ENCODE measurements around the gene GAP43.
"Not testable (repeated sequence)": the region's sequence is repeated elsewhere in the genome, so short reads cannot be mapped to it uniquely, and the experiment has no call there.

The GAP43 gene

DNA sequence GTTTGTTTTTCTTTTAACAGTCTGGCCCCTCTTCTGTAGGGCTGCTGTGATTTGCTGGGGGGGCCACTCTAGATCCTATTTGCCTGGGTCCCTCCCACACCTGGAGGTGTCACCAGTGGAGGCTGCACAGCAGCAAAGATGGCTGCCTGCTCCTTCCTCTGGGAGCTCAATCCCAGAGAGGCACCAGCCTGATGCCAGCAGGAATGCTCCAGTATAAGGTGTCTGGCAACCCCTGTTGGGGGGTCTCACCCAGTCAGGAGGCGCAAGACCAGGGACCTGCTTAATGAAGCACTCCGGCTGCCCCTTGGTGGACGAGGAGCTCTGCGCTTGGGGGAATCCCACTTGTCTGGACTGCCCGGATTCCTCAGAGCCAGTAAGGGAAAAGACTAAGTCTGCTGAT lies 118.3 kb downstream of the GAP43 start:
- in situ Hi-C loops (cut with MboI; ENCODE audit: low sequenced_read_pairs) = no loop called here

DNA sequence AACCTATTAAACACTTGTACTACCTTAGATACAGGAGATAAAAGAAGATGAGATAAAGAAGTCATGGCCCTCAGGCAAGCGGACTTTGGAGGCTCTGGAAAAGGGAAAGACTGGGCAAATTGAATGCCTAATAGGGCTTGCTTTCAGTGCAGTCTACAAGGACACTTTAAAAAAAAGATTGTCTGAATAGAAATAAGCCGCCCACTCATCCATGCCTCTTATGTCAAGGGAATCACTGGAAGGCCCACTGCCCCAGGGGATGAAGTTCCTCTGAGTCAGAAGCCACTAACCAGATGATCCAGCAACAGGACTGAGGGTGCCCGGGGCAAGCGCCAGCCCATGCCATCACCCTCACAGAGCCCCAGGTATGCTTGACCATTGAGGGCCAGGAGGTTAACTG lies 121.2 kb downstream of the GAP43 start:
- in situ Hi-C loops (cut with MboI; ENCODE audit: low sequenced_read_pairs) = not testable (repeated sequence)

DNA sequence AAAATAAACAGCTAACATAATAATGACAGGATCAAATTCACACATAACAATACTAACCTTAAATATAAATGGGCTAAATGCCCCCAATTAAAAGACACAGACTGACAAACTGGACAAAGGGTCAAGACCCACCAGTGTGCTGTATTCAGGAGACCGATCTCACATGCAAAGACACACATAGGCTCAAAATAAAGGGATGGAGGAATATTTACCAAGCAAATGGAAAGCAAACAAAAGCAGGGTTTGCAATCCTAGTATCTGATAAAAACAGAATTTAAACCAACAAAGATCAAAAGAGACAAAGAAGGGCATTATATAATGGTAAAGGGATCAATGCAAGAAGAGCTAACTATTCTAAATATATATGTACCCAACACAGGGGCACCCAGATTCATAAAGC lies 129.7 kb downstream of the GAP43 start:
- in situ Hi-C loops (cut with MboI; ENCODE audit: low sequenced_read_pairs) = not testable (repeated sequence)

DNA sequence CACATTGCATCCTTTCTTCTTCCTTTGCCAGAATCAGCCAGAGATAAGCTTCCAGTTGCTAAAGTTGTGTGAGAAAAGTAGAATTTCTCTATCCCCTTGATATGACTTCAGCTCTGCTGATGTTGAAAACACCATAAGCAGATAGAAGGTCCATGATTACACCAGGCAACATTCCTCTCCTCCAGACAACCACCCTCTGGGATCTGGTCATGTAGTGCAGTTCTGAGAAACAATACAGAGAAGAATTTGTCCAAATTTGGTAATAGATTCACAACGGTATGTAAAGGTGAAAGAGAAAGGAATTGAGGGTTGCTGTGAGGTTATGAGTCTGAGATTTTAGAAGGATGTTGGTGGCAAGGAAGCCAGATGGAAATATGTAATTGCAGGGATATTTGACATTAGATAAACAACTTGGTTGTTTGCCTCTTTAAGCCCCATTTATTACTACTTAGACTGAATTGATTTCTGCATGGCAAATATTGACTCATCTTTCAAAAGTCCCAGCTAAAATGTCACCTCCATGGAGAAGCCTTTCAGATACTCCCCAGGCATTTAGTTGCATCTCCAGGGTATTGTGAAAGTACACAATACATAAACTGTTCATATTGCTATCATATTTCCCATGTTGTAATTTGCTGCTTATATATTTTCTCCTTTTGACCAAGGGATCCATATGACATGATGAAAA lies 134.9 kb downstream of the GAP43 start:
- in situ Hi-C loops (cut with MboI; ENCODE audit: low sequenced_read_pairs) = no loop called here

DNA sequence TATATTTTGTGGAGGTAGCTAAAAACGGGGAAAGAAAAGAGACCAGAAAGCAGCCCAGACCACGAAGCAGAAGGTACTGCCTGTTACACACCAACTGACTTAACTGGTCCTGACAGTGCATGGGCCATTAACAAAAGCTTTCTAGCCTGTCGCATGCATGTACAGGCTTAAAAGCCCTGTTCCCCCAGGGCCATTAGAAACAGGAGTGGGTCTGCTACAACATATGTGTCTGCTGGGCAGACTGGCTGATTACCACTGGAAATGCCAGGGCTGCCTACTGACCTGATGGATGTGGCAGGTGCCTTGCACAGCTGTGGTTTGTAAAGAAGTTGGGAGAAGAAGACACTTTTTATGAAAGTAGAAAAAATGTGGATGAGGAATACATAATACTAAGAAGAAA lies 137.4 kb downstream of the GAP43 start:
- in situ Hi-C loops (cut with MboI; ENCODE audit: low sequenced_read_pairs) = no loop called here

DNA sequence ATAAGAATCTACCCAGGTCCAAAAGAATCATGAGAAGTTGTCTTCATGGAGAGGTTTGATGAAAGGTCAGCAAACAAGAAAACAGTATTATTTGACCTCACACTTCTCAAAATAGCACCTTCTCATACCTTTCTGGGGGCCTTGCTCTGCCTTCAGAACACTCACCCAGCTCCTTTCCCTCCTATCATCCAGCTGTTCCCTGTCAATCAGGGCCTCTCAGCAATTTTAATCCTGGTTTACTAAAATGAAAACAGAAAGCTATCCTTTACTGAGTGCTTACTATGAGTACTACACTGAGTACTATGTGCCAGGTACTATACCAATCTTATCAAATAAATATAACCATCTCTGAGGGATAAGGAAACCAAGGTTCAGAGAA lies 138.6 kb downstream of the GAP43 start:
- in situ Hi-C loops (cut with MboI; ENCODE audit: low sequenced_read_pairs) = no loop called here

DNA sequence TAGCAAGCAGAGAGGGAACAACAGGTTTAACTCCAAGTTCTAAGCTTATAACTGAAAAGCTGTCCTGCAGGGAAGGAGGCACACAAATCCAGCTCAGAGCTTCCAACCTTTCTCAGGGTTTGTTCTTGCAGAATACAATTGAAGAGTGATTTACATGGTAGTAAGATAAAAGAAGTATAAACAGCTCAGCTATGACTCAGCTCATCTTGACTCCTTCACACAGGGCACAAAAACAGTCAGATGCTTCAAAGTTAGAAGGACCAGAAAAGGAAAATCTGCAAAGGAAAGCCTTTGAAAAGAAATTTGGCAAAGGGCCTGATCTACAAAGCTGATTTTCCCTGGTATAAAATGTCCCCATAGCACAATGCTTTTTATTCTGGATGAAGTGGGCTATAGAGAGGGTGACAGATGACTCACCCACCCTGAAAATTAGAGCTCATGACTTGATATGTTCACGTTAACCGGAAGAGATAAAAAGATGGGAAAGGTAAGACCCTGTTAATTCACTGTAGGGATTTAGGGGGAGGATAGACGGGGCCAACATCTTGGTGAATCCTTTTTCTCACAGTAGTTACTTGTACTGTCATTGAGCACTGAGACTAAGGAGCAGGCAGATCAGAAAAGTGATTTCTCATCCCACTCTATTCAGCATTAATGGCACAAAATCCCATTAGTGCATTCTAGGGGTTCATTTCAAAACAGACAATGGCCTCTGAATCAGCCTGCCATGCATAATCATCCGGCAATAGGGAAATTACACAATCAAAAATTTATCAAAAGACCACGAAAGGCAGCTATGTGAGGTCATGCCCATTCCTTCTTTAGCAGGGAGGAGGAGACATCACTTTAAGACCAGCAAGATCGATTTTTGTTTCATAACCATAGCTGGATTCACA lies 143.5 kb downstream of the GAP43 start:
- in situ Hi-C loops (cut with MboI; ENCODE audit: low sequenced_read_pairs) = no loop called here

DNA sequence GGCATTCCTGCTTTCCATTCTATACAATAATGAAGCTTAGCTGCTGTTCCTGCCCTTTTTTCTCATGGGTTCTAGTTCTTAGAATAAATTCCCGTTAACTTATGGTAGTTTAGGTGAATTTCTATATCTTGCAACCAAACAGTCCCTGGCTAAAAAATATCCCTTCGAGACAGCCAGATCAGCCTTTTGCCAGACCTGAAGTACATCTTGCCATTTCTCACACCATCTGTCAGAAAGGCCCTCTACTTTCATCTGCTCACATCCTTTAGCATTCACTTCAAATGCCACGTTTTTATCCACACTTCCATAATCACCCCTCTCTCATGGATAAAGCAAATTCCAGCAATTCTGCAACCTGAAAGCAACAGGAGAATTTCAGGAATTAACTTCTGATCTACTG lies 145.4 kb downstream of the GAP43 start:
- in situ Hi-C loops (cut with MboI; ENCODE audit: low sequenced_read_pairs) = no loop called here

All from HL-60/S4 (cell line).